ENCODE results near the gene HOXD11.

DNA sequence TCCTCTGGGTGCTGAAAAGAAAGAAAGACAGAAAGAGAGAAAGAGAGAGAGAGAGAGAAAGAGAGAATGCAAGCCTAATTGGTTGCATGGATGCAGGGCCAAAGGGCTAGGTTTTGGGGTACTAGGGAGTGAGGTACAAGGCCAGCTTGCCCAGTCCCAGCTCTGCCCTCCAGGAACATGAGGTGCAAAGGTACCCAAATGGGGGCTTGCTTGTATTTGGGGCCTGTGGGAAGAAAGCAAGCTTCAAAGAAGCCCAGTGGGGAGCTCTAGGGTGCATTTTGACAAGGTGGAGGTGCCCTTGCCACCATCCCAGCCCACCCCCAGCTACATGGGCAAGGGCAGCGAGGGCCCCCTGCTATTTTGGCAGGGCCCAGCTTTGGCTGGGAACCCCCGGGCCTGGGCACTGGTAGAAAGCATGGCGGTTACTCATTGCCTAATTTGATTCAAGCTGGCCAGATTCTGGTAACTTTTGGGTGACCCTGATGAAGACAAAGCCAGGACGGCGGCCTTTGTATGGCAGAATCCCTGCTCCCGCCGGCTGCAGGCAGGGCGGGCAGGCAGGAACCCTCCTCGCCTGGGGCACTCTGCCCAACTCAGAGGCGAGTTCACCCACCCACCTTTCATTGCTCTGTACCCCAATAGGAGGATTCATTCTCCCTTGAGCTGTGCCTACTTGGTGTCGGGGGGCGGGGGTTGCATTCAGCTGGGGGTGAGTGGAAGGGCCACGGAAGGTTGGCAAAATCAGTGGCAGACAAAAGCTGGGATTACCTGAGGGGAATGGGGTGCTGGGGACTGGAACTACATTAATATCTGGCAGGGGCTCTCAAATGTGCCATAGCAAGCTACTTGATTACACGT, 43.7 kb downstream of the HOXD11 start:
- TF ChIP-seq, protein P1, sequence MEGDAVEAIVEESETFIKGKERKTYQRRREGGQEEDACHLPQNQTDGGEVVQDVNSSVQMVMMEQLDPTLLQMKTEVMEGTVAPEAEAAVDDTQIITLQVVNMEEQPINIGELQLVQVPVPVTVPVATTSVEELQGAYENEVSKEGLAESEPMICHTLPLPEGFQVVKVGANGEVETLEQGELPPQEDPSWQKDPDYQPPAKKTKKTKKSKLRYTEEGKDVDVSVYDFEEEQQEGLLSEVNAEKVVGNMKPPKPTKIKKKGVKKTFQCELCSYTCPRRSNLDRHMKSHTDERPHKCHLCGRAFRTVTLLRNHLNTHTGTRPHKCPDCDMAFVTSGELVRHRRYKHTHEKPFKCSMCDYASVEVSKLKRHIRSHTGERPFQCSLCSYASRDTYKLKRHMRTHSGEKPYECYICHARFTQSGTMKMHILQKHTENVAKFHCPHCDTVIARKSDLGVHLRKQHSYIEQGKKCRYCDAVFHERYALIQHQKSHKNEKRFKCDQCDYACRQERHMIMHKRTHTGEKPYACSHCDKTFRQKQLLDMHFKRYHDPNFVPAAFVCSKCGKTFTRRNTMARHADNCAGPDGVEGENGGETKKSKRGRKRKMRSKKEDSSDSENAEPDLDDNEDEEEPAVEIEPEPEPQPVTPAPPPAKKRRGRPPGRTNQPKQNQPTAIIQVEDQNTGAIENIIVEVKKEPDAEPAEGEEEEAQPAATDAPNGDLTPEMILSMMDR (IDR thresholded peaks at IDR 0.05), result no peak
- TF ChIP-seq POLR2AphosphoS5 (IDR thresholded peaks at IDR 0.05) (no peak), POLR2A (IDR thresholded peaks at IDR 0.05) (no peak)

Measured in breast epithelium (tissue), 3 donors.